Gastrocnemius medialis (tissue), 4 donors: Measurements from ENCODE around the gene AOC1.

Experiments
- CTCF ChIP-seq, 5 experiments: fragments of 450-650 bp in 3 of 5; fragments of 200-600 bp in 2 of 5; sonication (generic) in 2 of 5; IDR thresholded peaks in 4 of 5; conservative IDR thresholded peaks in 1 of 5; 1 replicate in 4 of 5; 2 replicates in 1 of 5; pipeline ENCODE4 v1.5.1; 2016 to 2019; ENCODE audit warnings: antibody characterized with exemption in 5 of 5, mild to moderate bottlenecking in 3 of 5, moderate library complexity in 3 of 5
- POLR2A ChIP-seq, 2 donors: fragments of 450-650 bp; IDR thresholded peaks; one replicate each; pipeline ENCODE4 v1.6.1; 2017; ENCODE audit warnings: antibody characterized with exemption in 2 of 2, mild to moderate bottlenecking in 2 of 2, moderate library complexity in 2 of 2

GRCh38 chr7:150847536-150847935, 4.8 kb upstream of the AOC1 start:
- TF ChIP-seq CTCF (IDR thresholded peaks at IDR 0.05 in 4 of 5, conservative IDR thresholded peaks at IDR 0.05 in 1 of 5) (no peak), POLR2A (IDR thresholded peaks at IDR 0.05) (no peak)
